A549 (cell line): Measurements from ENCODE around the gene POLR3A. TPM values are rescaled to one million over a fixed set of nuclear protein-coding genes. Genes with fewer than 3 reads are reported as not detected.

Experiments used
- ATAC-seq, 2 experiments: fragments of 200-7000 bp in 1 of 2; fragments of >200 bp in 1 of 2; cut with Nextera tagmentation in 1 of 2; cut with Tn5 transposase in 1 of 2; 3 replicates each; pipeline versions ENCODE4 v1.8.0 to v1.9.1; 2018 to 2020; ENCODE audit warnings: mild to moderate bottlenecking in 1 of 2, moderate library complexity in 1 of 2
- CTCF ChIA-PET: fragments of 300-600 bp; sonication (Branson Sonifier 250); formaldehyde crosslinking; extraction: SDS; loops from one replicate; lab custom pipeline; 2021; ENCODE audit warnings: antibody characterized with exemption, inconsistent platforms; lab: Yijun Ruan, JAX
- POLR2A ChIA-PET: fragments of 350-600 bp; formaldehyde crosslinking; extraction: SDS; loops from one replicate; lab custom pipeline; 2021; ENCODE audit warnings: antibody characterized with exemption, inconsistent platforms; lab: Yijun Ruan, JAX
- DNase-seq, 2 experiments: peaks; one replicate each; pipeline versions ENCODE4 v3.0.0 to v3.0.0-alpha.2; 2011 to 2016; ENCODE audit warnings: low read depth in 1 of 2, low spot score in 1 of 2
- FAIRE-seq: peaks from 2 replicates; lab custom pipeline; 2011; peaks lifted over from hg19 to GRCh38; lab: Jason Lieb, UNC
- H3K27ac ChIP-seq, 2 experiments: fragments of >200 bp; sonication (Bioruptor Twin); formaldehyde crosslinking; 3 replicates each; pipeline ENCODE4 v1.5.1; 2016 to 2017
- H3K4me1 ChIP-seq: fragments of >200 bp; sonication (Bioruptor Twin); formaldehyde crosslinking; 3 replicates; pipeline ENCODE4 v1.6.1; 2016
- H3K4me2 ChIP-seq: fragments of >200 bp; sonication (Bioruptor Twin); formaldehyde crosslinking; 3 replicates; pipeline ENCODE4 v1.6.1; 2016
- H3K4me3 ChIP-seq: fragments of >200 bp; sonication (Bioruptor Twin); formaldehyde crosslinking; 3 replicates; pipeline ENCODE4 v1.5.1; 2016
- H3K9me3 ChIP-seq: fragments of >200 bp; sonication (Bioruptor Twin); formaldehyde crosslinking; 3 replicates; pipeline ENCODE4 v1.6.1; 2016
- BCL3 ChIP-seq: fragments of >200 bp; sonication (Bioruptor Twin); formaldehyde crosslinking; IDR thresholded peaks from 3 replicates; pipeline ENCODE4 v1.6.1; 2016
- CBX2 ChIP-seq: fragments of 200-600 bp; sonication (generic); IDR thresholded peaks from 2 replicates; pipeline ENCODE4 v1.6.1; 2016; ENCODE audit warnings: low read depth, mild to moderate bottlenecking, borderline replicate concordance
- CHD2 ChIP-seq: fragments of 150-350 bp; IDR thresholded peaks from 2 replicates; pipeline ENCODE4 v1.6.1; 2014; ENCODE audit warnings: low read length; ENCODE audit not compliant: partially characterized antibody
- CHD4 ChIP-seq: fragments of 200-600 bp; sonication (generic); IDR thresholded peaks from 2 replicates; pipeline ENCODE4 v1.6.1; 2016; ENCODE audit warnings: antibody characterized with exemption, mild to moderate bottlenecking, borderline replicate concordance
- FOSB ChIP-seq: fragments of 250-450 bp; sonication (Bioruptor Pico); IDR thresholded peaks from 2 replicates; pipeline ENCODE4 v1.5.0; 2020; ENCODE audit warnings: mild to moderate bottlenecking, moderate library complexity
- FOSL2 ChIP-seq, 2 experiments: fragments of 450-650 bp in 1 of 2; fragments of >200 bp in 1 of 2; sonication (Bioruptor Twin) in 1 of 2; formaldehyde crosslinking; IDR thresholded peaks; 2 replicates each; pipeline versions ENCODE4 v1.5.0 to v1.6.1; 2016 to 2020; ENCODE audit warnings: mild to moderate bottlenecking in 1 of 2, moderate library complexity in 1 of 2
- FOXS1 ChIP-seq: fragments of 250-450 bp; sonication (Bioruptor Pico); IDR thresholded peaks from 2 replicates; pipeline ENCODE4 v1.5.0; 2020; ENCODE audit warnings: mild to moderate bottlenecking, moderate library complexity
- HMGXB4 ChIP-seq: fragments of 250-450 bp; sonication (Bioruptor Pico); IDR thresholded peaks from 2 replicates; pipeline ENCODE4 v1.5.0; 2021; ENCODE audit warnings: mild to moderate bottlenecking, moderate library complexity, borderline replicate concordance
- HOXA7 ChIP-seq: fragments of 250-450 bp; sonication (Bioruptor Pico); IDR thresholded peaks from 2 replicates; pipeline ENCODE4 v1.5.0; 2020; ENCODE audit warnings: mild to moderate bottlenecking, moderate library complexity
- HOXB5 ChIP-seq: fragments of 250-450 bp; sonication (Bioruptor Pico); IDR thresholded peaks from 2 replicates; pipeline ENCODE4 v1.5.0; 2020; ENCODE audit warnings: mild to moderate bottlenecking, moderate library complexity
- JUN ChIP-seq, 2 experiments: fragments of >200 bp; sonication (Bioruptor Twin); formaldehyde crosslinking; IDR thresholded peaks; 2 replicates in 1 of 2; 3 replicates in 1 of 2; pipeline ENCODE4 v1.6.1; 2016 to 2017
- NPAS2 ChIP-seq: fragments of 250-450 bp; sonication (Bioruptor Pico); IDR thresholded peaks from 2 replicates; pipeline ENCODE4 v1.8.0; 2022; ENCODE audit warnings: mild to moderate bottlenecking, moderate library complexity, borderline replicate concordance
- NR3C1 ChIP-seq: fragments of >200 bp; sonication (Bioruptor Twin); formaldehyde crosslinking; IDR thresholded peaks from 3 replicates; pipeline ENCODE4 v1.6.1; 2017
- PHF8 ChIP-seq: fragments of 200-600 bp; sonication (generic); IDR thresholded peaks from 2 replicates; pipeline ENCODE4 v1.6.1; 2016; ENCODE audit warnings: low read depth, mild to moderate bottlenecking, antibody characterized with exemption, moderate library complexity, borderline replicate concordance
- RARB ChIP-seq: fragments of 250-450 bp; sonication (Bioruptor Pico); IDR thresholded peaks from 2 replicates; pipeline ENCODE4 v1.8.0; 2021; ENCODE audit warnings: mild to moderate bottlenecking, moderate library complexity
- SREBF2 ChIP-seq: fragments of 450-650 bp; IDR thresholded peaks from 2 replicates; pipeline ENCODE4 v1.6.1; 2014; ENCODE audit warnings: mild to moderate bottlenecking, moderate library complexity
- ZC3H11A ChIP-seq: fragments of 450-650 bp; IDR thresholded peaks from 2 replicates; pipeline ENCODE4 v1.6.1; 2014; ENCODE audit warnings: antibody characterized with exemption, mild to moderate bottlenecking
- WGBS: methylation state at CpG from one replicate; pipeline ENCODE4 v1.1.6; 2017; ENCODE audit errors: missing lambda C conversion rate; 5-methylcytosine and 5-hydroxymethylcytosine counted together
- polyA plus RNA-seq, 4 experiments: library from polyadenylated mRNA; depleted of rRNA in 3 of 4; stranded (reverse); fragments of >200 nt; fragmentation: RNase III in 1 of 4; extraction: RNeasy Plus Mini Kit Qiagen cat#74134 plus additional on column Dnase treatment in 1 of 4; gene quantifications; 2 replicates in 3 of 4; 3 replicates in 1 of 4; pipeline ENCODE4 v1.2.3, GENCODE V29; 2011 to 2017
- TF ChIP-seq, protein P1 (sequence below): IDR thresholded peaks from 2 replicates; pipeline ENCODE4 v1.6.1; 2012
- TF ChIP-seq, protein P2 (sequence below): IDR thresholded peaks from 2 replicates; pipeline ENCODE4 v1.6.1; 2012; ENCODE audit warnings: low read depth, borderline replicate concordance

The POLR3A gene
- polyA plus RNA-seq, 2 of the 4 experiments (the other 2 are of a cell fraction), result 10.9 to 17.7 TPM

DNA sequence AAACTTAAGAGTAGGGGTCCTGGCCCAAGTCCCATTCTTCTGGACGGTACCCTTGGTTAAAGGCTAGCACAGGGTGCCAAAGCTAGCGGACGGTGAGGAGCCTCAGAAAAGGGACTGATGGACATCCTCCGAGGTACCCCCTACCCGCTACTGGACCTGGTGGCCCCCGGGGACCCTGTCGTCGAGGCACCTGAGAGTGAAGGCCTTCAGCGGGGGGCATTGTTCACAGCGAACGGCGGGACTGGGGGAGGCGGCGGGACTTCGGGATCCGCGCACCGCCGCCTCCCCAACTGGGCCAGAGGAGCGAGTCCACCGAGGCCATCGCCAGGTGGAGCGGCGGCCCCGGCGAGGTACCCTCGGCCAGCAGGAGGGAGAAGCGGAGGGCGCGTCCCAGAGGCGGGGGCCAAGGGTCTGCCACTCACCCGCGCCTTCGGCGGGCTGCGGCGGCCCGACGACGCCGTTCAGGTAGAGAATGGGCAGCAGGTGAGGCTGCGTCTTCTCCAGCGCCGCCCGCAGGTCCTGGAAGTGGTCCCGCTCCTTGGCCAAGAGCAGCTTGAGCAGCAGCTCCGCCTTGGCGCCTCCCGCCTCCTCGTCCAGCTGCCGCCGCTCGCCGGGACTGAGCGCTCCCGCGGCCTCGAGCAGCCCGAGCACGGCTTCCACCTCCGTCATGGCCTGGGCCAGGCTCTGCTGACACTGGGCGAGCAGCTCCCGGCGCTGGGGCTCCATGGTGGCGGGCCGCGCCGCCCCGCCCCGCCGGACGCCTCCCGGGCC lies 103.3 kb downstream of the POLR3A start:
- Histone ChIP-seq H3K27ac (peak overlapping the region; percentile 85 to 99), H3K4me2 (peak overlapping the region; percentile 98)
- WGBS, result 0% methylated on average over 20 of the region's 73 CpGs
- TF ChIP-seq NPAS2 (CRISPR knock-in tag) (no peak), HOXB5 (0 out of 2 replicates have a peak, but pooled peaks have one; percentile 44), FOSB (CRISPR knock-in tag) (no peak), HOXA7 (no peak), BCL3 (no peak), PHF8 (no peak), CHD4 (no peak), RARB (no peak), CHD2 (no peak), FOXS1 (CRISPR knock-in tag) (no peak)
- TF ChIP-seq, protein P1, sequence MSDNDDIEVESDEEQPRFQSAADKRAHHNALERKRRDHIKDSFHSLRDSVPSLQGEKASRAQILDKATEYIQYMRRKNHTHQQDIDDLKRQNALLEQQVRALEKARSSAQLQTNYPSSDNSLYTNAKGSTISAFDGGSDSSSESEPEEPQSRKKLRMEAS, result peak; percentile 10; the same call in 1 of the 2 replicates
- TF ChIP-seq, all 56 proteins: peak for 2
- ATAC-seq (peak; percentile 69 to 75), FAIRE-seq (no peak), DNase-seq (peak in 1 of 2 experiments; percentile 54)
- Histone ChIP-seq H3K4me3 (peak overlapping the region; percentile 91), H3K4me1 (peaks cover 36% of the 10 kb centered on the region), H3K9me3 (no peaks in the 10 kb centered on the region)
- POLR2A ChIA-PET, result interaction anchor here (0.9 to 1.7 kb wide), 3 partner anchors 12 to 52 kb away, joined by 3 to 5 read pairs (median 3); no protein-coding TSS in a partner anchor
- CTCF ChIA-PET, result interaction anchor here (1.1 to 1.8 kb wide), 5 partner anchors 12 to 79 kb away, joined by 3 to 8 read pairs (median 3); no protein-coding TSS in a partner anchor

GRCh38 chr10:77925410-77925794 lies 103.9 kb downstream of the POLR3A start:
- FAIRE-seq (no peak), ATAC-seq (peak; percentile 30 to 66; a peak in 3 of 6 replicates), DNase-seq (peak in 1 of 2 experiments; percentile 40)
- no peaks in the 10 kb centered on the region for H3K9me3 ChIP-seq
- peak overlapping the region; percentile 91 for H3K4me3 ChIP-seq
- ChIA-PET POLR2A (interaction anchor here (0.9 to 1.7 kb wide), 2 partner anchors 12 to 52 kb away, joined by 3 to 5 read pairs; no protein-coding TSS in a partner anchor), CTCF (interaction anchor here (0.8 to 1.5 kb wide), 6 partner anchors 12 to 104 kb away, joined by 3 read pairs; no protein-coding TSS in a partner anchor)
- peak overlapping the region; percentile 85 to 99 for H3K27ac ChIP-seq
- H3K4me1 ChIP-seq, result peaks cover 41% of the 10 kb centered on the region
- H3K4me2 ChIP-seq, result peak overlapping the region; percentile 98
- WGBS, result 30% methylated on average over 7 of the region's 7 CpGs
- TF ChIP-seq, protein P2, sequence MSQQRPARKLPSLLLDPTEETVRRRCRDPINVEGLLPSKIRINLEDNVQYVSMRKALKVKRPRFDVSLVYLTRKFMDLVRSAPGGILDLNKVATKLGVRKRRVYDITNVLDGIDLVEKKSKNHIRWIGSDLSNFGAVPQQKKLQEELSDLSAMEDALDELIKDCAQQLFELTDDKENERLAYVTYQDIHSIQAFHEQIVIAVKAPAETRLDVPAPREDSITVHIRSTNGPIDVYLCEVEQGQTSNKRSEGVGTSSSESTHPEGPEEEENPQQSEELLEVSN, result no peak
- TF ChIP-seq CHD2, result no peak
- TF ChIP-seq NR3C1, result no peak
- no peak for TF ChIP-seq PHF8
- TF ChIP-seq SREBF2, result no peak
- TF ChIP-seq FOSL2 (IDR thresholded peaks at IDR 0.05), result no peak
- no peak for TF ChIP-seq FOSL2 (CRISPR knock-in tag; IDR thresholded peaks at IDR 0.05)
- no peak for TF ChIP-seq JUN (IDR thresholded peaks at IDR 0.05)
- no peak for TF ChIP-seq HMGXB4 (CRISPR knock-in tag)
- TF ChIP-seq ZC3H11A, result no peak
- no peak for TF ChIP-seq CBX2
